IPS-15b (cell line): ENCODE data around the gene TTLL11.

Experiments used
- H3K27me3 ChIP-seq: one replicate; pipeline ENCODE4 v1.6.1; 2013; ENCODE audit warnings: low read length; ENCODE audit not compliant: control insufficient read depth, insufficient read depth
- H3K36me3 ChIP-seq: one replicate; pipeline ENCODE4 v1.6.1; 2013; ENCODE audit warnings: low read length; ENCODE audit not compliant: control insufficient read depth, insufficient read depth
- H3K4me1 ChIP-seq: one replicate; pipeline ENCODE4 v1.6.1; 2013; ENCODE audit warnings: mild to moderate bottlenecking, low read length; ENCODE audit not compliant: control insufficient read depth, insufficient read depth
- H3K4me3 ChIP-seq: one replicate; pipeline ENCODE4 v1.5.1; 2013; ENCODE audit warnings: low read depth, low read length
- H3K9ac ChIP-seq: one replicate; pipeline ENCODE4 v1.6.1; 2013; ENCODE audit warnings: low read depth, mild to moderate bottlenecking, low read length
- H3K9me3 ChIP-seq: one replicate; pipeline ENCODE4 v1.6.1; 2013; ENCODE audit warnings: mild to moderate bottlenecking, low read length; ENCODE audit not compliant: control insufficient read depth, insufficient read depth

The TTLL11 gene

DNA sequence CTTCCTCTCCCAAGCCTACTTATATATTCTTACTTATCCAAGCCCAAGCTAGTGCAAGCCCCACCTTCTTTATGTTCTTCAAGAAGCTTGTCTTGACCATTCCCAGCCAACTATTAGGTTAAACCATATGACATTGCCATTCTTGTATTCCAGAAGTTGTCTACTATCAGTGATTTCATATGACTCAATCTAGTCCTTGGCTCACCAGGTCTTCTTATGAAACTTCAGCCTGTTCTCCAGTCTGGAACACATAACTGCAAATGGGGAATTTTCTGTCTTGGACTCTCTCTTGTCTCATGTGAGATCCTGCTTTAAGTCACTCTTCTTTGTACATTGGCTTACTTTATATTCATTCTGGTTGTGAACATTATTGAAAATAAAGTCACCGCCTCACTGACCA is 130.7 kb downstream of the TTLL11 start:
- Histone ChIP-seq H3K27me3 (no peaks in the 10 kb centered on the region), H3K9me3 (no peaks in the 10 kb centered on the region), H3K9ac (no peak overlapping the region), H3K4me1 (no peaks in the 10 kb centered on the region), H3K36me3 (no peaks in the 10 kb centered on the region), H3K4me3 (no peak overlapping the region)

DNA sequence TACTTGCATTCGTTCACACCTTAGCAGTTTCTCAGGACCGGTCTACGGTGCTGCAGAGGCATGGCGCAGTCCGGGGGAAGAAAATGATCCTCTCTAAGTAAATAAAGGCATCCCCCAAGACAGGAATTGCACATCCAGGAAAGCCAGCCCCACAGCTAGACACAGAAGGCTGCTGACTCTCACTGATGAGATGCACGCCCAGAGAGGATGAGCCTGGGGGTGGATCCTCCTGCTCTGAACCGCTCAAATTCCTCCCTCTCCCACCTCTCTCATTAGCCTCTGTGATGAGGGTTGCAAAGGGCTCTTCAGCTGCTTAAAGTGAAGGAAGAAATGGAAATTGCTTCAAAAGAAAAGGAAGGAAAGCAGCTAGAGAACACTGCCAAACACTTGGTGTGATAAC is 132.4 kb downstream of the TTLL11 start:
- H3K9ac ChIP-seq = no peak overlapping the region
- H3K9me3 ChIP-seq = no peaks in the 10 kb centered on the region
- no peak overlapping the region for H3K4me3 ChIP-seq
- no peaks in the 10 kb centered on the region for H3K36me3 ChIP-seq
- H3K27me3 ChIP-seq = no peaks in the 10 kb centered on the region
- H3K4me1 ChIP-seq = no peaks in the 10 kb centered on the region

DNA sequence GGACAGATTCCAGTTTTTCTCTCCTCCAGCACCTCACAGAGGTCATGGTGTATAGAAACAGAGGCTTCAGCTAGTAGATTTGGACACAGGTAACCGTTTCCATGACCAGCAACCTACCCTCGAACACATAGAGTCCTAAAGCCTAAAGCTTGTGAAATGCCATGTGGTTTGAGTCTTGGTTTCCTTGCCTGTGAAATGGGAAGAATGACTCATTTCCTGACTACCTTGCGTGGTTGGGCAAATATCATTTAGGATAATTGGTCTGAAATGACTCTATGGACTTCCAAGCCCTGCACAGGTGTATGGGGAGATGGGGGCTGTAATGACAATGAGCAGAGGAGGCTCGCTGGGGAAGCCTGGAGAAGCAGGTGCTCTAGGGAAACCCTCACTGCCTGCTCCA is 134.6 kb downstream of the TTLL11 start:
- no peaks in the 10 kb centered on the region for H3K9me3 ChIP-seq
- no peaks in the 10 kb centered on the region for H3K4me1 ChIP-seq
- no peaks in the 10 kb centered on the region for H3K36me3 ChIP-seq
- H3K27me3 ChIP-seq = no peaks in the 10 kb centered on the region
- H3K4me3 ChIP-seq = no peak overlapping the region
- no peak overlapping the region for H3K9ac ChIP-seq

- Histone ChIP-seq H3K4me1 (no peaks in the 10 kb centered on the region), H3K9me3 (no peaks in the 10 kb centered on the region), H3K9ac (no peak overlapping the region), H3K36me3 (no peaks in the 10 kb centered on the region), H3K4me3 (no peak overlapping the region), H3K27me3 (no peaks in the 10 kb centered on the region)
Measured at GRCh38 chr9:121956808-121957207, 136.3 kb downstream of the TTLL11 start.

DNA sequence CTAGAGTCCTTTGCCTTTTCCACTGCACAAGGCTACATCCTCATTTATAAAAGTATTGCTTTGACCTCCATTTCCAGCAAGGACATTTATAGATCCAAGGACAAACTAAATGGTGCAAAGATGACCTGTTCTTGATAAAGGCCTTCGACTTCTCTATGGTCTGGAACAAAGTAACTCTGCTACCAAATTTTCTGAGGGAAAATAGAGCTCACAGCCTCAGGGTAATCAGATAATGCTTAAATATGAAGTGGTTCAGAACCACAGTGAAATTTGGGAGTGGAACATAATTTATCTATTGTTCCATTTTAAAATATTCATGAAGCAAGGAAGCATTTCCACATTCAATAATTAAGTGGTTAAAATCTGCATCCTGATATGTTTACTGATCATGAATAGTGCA is 137.5 kb downstream of the TTLL11 start:
- no peak overlapping the region for H3K4me3 ChIP-seq
- H3K36me3 ChIP-seq = no peaks in the 10 kb centered on the region
- no peak overlapping the region for H3K9ac ChIP-seq
- no peaks in the 10 kb centered on the region for H3K27me3 ChIP-seq
- no peaks in the 10 kb centered on the region for H3K4me1 ChIP-seq
- no peaks in the 10 kb centered on the region for H3K9me3 ChIP-seq

DNA sequence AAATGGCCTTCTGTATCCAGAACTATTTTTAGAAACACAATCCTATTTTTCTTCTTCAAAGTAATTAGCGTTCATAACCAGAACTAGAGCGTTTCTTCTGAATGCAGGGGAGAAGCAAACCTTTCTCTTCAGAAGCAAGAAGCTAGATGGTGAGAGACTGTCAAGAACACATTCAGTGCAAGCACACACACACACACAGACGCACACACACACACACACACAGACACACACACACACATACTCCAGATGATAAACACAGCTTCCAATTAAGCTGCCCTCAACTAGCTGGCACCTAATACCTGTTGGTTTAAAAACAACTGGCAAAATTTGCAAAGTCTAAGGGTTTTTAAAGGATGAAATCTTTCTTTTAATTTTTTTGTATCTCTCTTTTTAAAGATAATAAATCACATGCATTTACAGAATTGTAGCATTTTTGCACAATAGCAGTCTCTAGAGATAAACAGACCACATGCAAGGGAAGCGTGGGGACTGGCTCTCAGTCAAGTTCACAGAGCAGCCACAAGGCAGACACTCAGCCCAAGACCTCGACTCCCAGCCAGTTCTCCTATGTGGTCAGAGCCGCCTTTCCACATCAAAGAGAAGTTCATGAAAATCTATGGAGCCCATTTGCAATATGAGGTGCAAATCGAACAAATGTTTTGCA is 138.5 kb downstream of the TTLL11 start:
- no peak overlapping the region for H3K9ac ChIP-seq
- H3K9me3 ChIP-seq = no peaks in the 10 kb centered on the region
- no peaks in the 10 kb centered on the region for H3K4me1 ChIP-seq
- no peak overlapping the region for H3K4me3 ChIP-seq
- no peaks in the 10 kb centered on the region for H3K27me3 ChIP-seq
- H3K36me3 ChIP-seq = no peaks in the 10 kb centered on the region

- Histone ChIP-seq H3K36me3 (no peaks in the 10 kb centered on the region), H3K4me1 (peaks cover 3% of the 10 kb centered on the region), H3K9ac (no peak overlapping the region), H3K9me3 (no peaks in the 10 kb centered on the region), H3K4me3 (no peak overlapping the region), H3K27me3 (no peaks in the 10 kb centered on the region)
Measured at GRCh38 chr9:121952611-121953010, 140.5 kb downstream of the TTLL11 start.

DNA sequence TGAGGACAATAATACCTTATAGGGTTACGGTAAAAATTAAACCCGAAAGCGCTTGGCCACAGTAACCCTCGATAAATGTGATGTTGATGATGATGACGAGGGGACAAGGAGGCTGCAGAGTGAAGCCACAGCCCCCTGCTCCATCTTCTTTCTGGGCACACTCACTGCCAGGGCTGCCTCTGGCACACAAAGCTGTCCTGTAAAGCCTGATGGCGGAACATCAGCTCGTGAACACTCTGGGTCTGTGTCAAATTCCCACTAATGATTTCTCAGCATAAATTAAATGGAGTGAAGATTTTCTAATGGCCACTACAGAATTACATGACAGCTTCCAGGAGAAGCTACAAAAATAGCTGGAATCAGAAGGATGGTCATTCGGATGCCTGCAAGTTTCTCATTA is 142.2 kb downstream of the TTLL11 start:
- Histone ChIP-seq H3K27me3 (no peaks in the 10 kb centered on the region), H3K4me1 (peaks cover 11% of the 10 kb centered on the region), H3K4me3 (no peak overlapping the region), H3K36me3 (no peaks in the 10 kb centered on the region), H3K9ac (no peak overlapping the region), H3K9me3 (no peaks in the 10 kb centered on the region)

GRCh38 chr9:121950441-121950840 is 142.7 kb downstream of the TTLL11 start:
- no peaks in the 10 kb centered on the region for H3K27me3 ChIP-seq
- H3K9me3 ChIP-seq = no peaks in the 10 kb centered on the region
- H3K4me3 ChIP-seq = no peak overlapping the region
- no peaks in the 10 kb centered on the region for H3K36me3 ChIP-seq
- H3K4me1 ChIP-seq = peaks cover 11% of the 10 kb centered on the region
- no peak overlapping the region for H3K9ac ChIP-seq

GRCh38 chr9:121949766-121950165 is 143.3 kb downstream of the TTLL11 start:
- Histone ChIP-seq H3K27me3 (no peaks in the 10 kb centered on the region), H3K9me3 (no peaks in the 10 kb centered on the region), H3K4me1 (peaks cover 11% of the 10 kb centered on the region), H3K9ac (no peak overlapping the region), H3K36me3 (no peaks in the 10 kb centered on the region), H3K4me3 (no peak overlapping the region)

DNA sequence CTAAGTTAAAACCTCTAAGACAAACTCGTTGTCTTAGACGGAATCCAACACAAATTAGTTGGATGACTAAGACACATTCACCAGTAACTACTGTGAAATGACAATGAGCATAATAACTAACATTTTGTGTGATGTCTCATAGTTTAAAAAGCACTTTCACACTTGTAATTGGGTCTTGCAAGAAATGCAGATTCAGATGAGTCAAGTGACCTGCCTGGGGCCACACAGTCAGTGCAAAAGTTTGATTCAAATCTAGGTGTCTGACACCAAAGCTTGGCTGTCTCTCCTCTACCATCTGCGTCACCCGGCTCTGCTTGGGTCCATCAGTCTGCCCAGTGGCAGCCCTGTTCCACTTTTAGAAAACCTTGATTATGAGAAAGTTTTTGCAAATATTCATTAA is 143.7 kb downstream of the TTLL11 start:
- Histone ChIP-seq H3K36me3 (no peaks in the 10 kb centered on the region), H3K4me1 (peaks cover 11% of the 10 kb centered on the region), H3K9ac (no peak overlapping the region), H3K9me3 (no peaks in the 10 kb centered on the region), H3K27me3 (no peaks in the 10 kb centered on the region), H3K4me3 (no peak overlapping the region)

- no peak overlapping the region for H3K9ac ChIP-seq
- H3K4me3 ChIP-seq = no peak overlapping the region
- peaks cover 11% of the 10 kb centered on the region for H3K4me1 ChIP-seq
- H3K9me3 ChIP-seq = no peaks in the 10 kb centered on the region
- H3K36me3 ChIP-seq = no peaks in the 10 kb centered on the region
- no peaks in the 10 kb centered on the region for H3K27me3 ChIP-seq
Measured at GRCh38 chr9:121947775-121948174, 145.3 kb downstream of the TTLL11 start.
